Osteoblast (primary cell): ENCODE data around the gene CYP2J2. TPM values are rescaled to one million over a fixed set of nuclear protein-coding genes. Genes with fewer than 3 reads are reported as not detected.
"Not testable (repeated sequence)": the region's sequence is repeated elsewhere in the genome, so short reads cannot be mapped to it uniquely, and the experiment has no call there.

Experiments
- DNase-seq: peaks from one replicate; pipeline ENCODE4 v3.0.0; 2011; ENCODE audit warnings: low spot score, mixed read lengths; ENCODE audit not compliant: insufficient read length; ENCODE audit errors: missing footprints
- H2AFZ ChIP-seq: 2 replicates; pipeline ENCODE4 v1.6.0; 2011; ENCODE audit warnings: mild to moderate bottlenecking, low read length
- H3K27ac ChIP-seq: 2 replicates; pipeline ENCODE4 v1.5.1; 2011; ENCODE audit warnings: mild to moderate bottlenecking, low read depth, low read length, moderate library complexity
- H3K27me3 ChIP-seq: 2 replicates; pipeline ENCODE4 v1.6.0; 2012; ENCODE audit warnings: mild to moderate bottlenecking, control low read depth, inconsistent platforms, low read length, moderate library complexity; ENCODE audit not compliant: insufficient read depth
- H3K36me3 ChIP-seq: 2 replicates; pipeline ENCODE4 v1.5.1; 2011; ENCODE audit warnings: mild to moderate bottlenecking, low read length, control low read depth, moderate library complexity; ENCODE audit not compliant: insufficient read depth
- H3K4me1 ChIP-seq: 2 replicates; pipeline ENCODE4 v1.5.1; 2011; ENCODE audit warnings: mild to moderate bottlenecking, low read length, control low read depth, moderate library complexity; ENCODE audit not compliant: insufficient read depth
- H3K4me2 ChIP-seq: 2 replicates; pipeline ENCODE4 v1.6.0; 2011; ENCODE audit warnings: mild to moderate bottlenecking, low read length; ENCODE audit not compliant: insufficient read depth
- H3K4me3 ChIP-seq: fragments of 200-600 bp; sonication (generic); 3 replicates; pipeline ENCODE4 v1.5.1; 2012; ENCODE audit warnings: mild to moderate bottlenecking, low read length, inconsistent platforms; ENCODE audit not compliant: insufficient read depth
- H3K79me2 ChIP-seq: 2 replicates; pipeline ENCODE4 v1.6.0; 2012; ENCODE audit warnings: mild to moderate bottlenecking, low read length, control low read depth, inconsistent platforms; ENCODE audit not compliant: insufficient read depth
- H3K9me3 ChIP-seq: 2 replicates; pipeline ENCODE4 v1.5.1; 2011; ENCODE audit warnings: low read depth, low read length, control low read depth
- H4K20me1 ChIP-seq: 2 replicates; pipeline ENCODE4 v1.6.0; 2012; ENCODE audit warnings: mild to moderate bottlenecking, low read length, control low read depth; ENCODE audit not compliant: insufficient read depth
- total RNA-seq: library from RNA; depleted of rRNA; stranded (reverse); fragments of >200 nt; gene quantifications from 2 replicates; pipeline ENCODE4 v1.2.3, GENCODE V29; 2012
- TF ChIP-seq, protein P1 (sequence below): IDR thresholded peaks from 2 replicates; pipeline ENCODE4 v1.5.1; 2011; ENCODE audit warnings: mild to moderate bottlenecking, low read depth, low read length, moderate library complexity; ENCODE audit errors: extremely low read depth

CYP2J2 gene
- total RNA-seq, 1 donor = not detected

DNA sequence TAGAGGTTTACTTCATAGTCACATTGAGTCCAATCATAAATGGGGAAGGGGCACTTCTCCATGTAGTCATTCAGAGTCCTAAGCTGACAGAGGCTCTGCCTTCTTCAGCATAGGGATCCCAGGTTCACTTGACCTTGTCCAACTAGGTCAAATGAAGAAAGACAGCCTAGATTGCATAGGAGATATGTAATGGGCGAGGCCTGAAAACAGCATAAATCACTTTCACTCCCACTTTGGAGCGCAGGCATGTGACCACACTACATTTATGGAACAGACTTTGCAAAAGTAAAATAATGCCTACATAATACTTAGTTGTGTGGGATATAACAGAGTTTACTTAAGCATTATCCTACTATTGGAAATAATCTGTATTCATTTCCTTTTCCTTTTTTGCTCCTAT, 60.1 kb downstream of the CYP2J2 start:
- H2AFZ ChIP-seq = no peak overlapping the region
- DNase-seq = no peak
- H3K4me2 ChIP-seq = no peak overlapping the region
- no peak overlapping the region for H3K4me3 ChIP-seq
- H3K27ac ChIP-seq = no peak overlapping the region
- no peaks in the 10 kb centered on the region for H3K36me3 ChIP-seq
- TF ChIP-seq, protein P1, sequence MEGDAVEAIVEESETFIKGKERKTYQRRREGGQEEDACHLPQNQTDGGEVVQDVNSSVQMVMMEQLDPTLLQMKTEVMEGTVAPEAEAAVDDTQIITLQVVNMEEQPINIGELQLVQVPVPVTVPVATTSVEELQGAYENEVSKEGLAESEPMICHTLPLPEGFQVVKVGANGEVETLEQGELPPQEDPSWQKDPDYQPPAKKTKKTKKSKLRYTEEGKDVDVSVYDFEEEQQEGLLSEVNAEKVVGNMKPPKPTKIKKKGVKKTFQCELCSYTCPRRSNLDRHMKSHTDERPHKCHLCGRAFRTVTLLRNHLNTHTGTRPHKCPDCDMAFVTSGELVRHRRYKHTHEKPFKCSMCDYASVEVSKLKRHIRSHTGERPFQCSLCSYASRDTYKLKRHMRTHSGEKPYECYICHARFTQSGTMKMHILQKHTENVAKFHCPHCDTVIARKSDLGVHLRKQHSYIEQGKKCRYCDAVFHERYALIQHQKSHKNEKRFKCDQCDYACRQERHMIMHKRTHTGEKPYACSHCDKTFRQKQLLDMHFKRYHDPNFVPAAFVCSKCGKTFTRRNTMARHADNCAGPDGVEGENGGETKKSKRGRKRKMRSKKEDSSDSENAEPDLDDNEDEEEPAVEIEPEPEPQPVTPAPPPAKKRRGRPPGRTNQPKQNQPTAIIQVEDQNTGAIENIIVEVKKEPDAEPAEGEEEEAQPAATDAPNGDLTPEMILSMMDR = no peak
- no peaks in the 10 kb centered on the region for H3K27me3 ChIP-seq
- no peaks in the 10 kb centered on the region for H3K4me1 ChIP-seq
- no peaks in the 10 kb centered on the region for H4K20me1 ChIP-seq
- H3K79me2 ChIP-seq = no peaks in the 10 kb centered on the region
- no peaks in the 10 kb centered on the region for H3K9me3 ChIP-seq

DNA sequence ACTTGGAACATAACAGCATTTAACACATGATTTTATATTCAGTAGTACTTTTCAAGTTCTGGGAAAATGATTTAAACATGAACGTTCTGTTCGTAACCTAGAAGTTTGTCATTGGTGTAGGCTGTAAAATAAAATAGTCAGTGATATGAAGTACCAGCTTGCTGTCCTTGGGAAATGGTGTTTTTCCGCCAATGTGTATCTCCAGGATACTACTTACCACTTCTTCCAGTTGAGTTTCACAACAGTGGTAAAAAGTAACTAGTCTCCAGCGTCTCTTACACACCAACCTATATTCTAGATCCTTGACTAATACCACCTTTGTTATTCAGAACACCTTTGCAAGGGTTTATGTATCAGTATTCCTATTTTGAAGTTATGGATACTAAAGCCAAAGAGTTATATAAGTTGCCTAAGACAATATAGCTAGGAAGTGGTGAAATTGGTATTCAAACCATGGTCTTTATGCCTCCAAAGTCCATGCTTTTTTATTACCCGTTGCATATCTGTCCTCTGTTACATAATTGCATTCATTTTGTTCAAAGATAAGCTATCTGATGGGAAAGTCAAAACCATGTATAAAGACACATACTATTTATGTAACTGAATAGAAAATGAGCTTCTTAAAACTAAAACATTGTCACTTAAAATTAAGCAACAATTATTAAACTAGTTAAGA, 68.8 kb downstream of the CYP2J2 start:
- Histone ChIP-seq H3K4me2 (no peak overlapping the region), H4K20me1 (no peaks in the 10 kb centered on the region), H3K4me3 (no peak overlapping the region), H3K27me3 (peaks cover 3% of the 10 kb centered on the region), H3K9me3 (no peaks in the 10 kb centered on the region), H2AFZ (no peak overlapping the region), H3K27ac (no peak overlapping the region), H3K79me2 (no peaks in the 10 kb centered on the region), H3K4me1 (no peaks in the 10 kb centered on the region), H3K36me3 (no peaks in the 10 kb centered on the region)
- no peak for DNase-seq
- TF ChIP-seq, protein P1 = no peak

DNA sequence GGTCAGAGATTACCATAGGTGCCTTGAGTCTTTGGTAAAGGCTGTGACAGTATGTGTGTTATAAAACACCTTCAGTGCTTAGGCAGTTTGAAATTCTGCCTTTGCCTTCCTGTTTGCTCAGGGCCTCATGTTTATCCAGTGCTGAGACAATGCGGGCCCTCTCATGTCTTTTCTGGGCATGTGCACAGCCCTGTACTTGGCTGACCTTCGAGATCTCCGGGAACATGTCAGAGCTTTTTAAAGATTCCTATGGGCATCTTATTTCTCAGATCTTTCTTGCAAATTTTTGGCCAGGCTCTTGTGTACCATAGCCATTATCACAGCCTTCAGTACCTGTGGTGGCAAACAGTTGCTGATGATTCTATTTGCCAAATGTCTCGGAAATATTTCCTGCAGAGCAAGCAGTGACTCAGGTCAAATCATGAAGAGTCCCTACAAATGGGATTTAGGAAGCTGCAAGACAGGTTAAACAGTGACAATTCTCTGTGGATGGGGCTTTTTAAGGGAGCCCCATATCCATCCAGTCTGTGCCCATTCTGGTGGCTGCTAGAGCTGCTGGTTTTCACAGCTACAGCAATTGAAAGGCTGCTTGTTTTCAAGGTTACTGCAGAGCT, 69.7 kb downstream of the CYP2J2 start:
- Histone ChIP-seq H2AFZ (no peak overlapping the region), H3K27ac (no peak overlapping the region), H3K36me3 (no peaks in the 10 kb centered on the region), H3K9me3 (no peaks in the 10 kb centered on the region), H3K4me2 (no peak overlapping the region), H4K20me1 (no peaks in the 10 kb centered on the region), H3K4me1 (no peaks in the 10 kb centered on the region), H3K4me3 (no peak overlapping the region), H3K79me2 (no peaks in the 10 kb centered on the region), H3K27me3 (peaks cover 3% of the 10 kb centered on the region)
- TF ChIP-seq, protein P1 = no peak
- DNase-seq = no peak

DNA sequence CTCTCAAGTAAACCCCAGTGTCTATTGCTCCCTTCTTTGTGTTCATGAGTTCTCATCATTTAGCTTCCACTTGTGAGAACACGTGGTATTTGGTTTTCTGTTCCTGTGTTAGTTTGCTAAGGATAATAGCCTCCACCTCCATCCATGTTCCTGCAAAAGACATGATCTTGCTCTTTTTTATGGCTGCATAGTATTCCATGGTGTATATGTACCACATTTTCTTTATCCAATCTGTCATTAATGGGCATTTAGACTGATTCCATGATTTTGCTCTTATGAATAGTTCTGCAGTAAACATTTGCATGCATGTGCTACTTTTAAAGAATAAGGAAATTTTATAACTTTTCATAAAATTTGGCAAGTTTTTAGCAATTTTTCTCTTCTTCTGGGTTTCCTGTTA, 71.3 kb downstream of the CYP2J2 start:
- H3K4me2 ChIP-seq, H2AFZ ChIP-seq, H4K20me1 ChIP-seq, H3K27ac ChIP-seq, H3K4me1 ChIP-seq, H3K36me3 ChIP-seq, H3K4me3 ChIP-seq, H3K9me3 ChIP-seq, H3K27me3 ChIP-seq, DNase-seq, H3K79me2 ChIP-seq: not testable (repeated sequence)
